ENCODE measurements around the gene CAMKK2.
"Not testable (repeated sequence)": the region's sequence is repeated elsewhere in the genome, so short reads cannot be mapped to it uniquely, and the experiment has no call there.

DNA sequence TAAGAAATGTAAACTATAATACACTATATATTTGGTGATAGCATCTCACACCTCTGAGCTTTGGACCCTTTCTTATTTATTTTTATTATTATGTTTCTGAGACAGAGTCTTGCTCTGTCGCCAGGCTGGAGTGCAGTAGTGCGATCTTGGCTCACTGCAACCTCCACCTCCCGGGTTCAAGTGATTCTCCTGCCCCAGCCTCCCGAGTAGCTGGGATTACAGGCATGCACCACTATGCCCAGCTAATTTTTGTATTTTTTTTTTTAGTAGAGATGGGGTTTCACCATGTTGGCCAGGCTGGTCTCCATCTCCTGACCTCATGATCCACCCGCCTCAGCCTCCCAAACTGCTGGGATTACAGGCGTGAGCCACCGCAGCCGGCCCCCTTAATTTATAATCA, 10.9 kb upstream of the CAMKK2 start:
- not testable (repeated sequence) for TF ChIP-seq POLR2A (IDR thresholded peaks at IDR 0.05; ENCODE audit: extremely low read depth, insufficient read length); MYC (IDR thresholded peaks at IDR 0.05; ENCODE audit: low read depth, low read length)
- TF ChIP-seq, protein P1, sequence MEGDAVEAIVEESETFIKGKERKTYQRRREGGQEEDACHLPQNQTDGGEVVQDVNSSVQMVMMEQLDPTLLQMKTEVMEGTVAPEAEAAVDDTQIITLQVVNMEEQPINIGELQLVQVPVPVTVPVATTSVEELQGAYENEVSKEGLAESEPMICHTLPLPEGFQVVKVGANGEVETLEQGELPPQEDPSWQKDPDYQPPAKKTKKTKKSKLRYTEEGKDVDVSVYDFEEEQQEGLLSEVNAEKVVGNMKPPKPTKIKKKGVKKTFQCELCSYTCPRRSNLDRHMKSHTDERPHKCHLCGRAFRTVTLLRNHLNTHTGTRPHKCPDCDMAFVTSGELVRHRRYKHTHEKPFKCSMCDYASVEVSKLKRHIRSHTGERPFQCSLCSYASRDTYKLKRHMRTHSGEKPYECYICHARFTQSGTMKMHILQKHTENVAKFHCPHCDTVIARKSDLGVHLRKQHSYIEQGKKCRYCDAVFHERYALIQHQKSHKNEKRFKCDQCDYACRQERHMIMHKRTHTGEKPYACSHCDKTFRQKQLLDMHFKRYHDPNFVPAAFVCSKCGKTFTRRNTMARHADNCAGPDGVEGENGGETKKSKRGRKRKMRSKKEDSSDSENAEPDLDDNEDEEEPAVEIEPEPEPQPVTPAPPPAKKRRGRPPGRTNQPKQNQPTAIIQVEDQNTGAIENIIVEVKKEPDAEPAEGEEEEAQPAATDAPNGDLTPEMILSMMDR (IDR thresholded peaks at IDR 0.05; ENCODE audit: low read depth, low read length): not testable (repeated sequence)
- TF ChIP-seq, protein P2, sequence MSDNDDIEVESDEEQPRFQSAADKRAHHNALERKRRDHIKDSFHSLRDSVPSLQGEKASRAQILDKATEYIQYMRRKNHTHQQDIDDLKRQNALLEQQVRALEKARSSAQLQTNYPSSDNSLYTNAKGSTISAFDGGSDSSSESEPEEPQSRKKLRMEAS (IDR thresholded peaks at IDR 0.05; ENCODE audit: low read depth, low read length): not testable (repeated sequence)

Data from NB4 (cell line).